H1 (cell line): Measurements from ENCODE around the gene CTCF. TPM values are rescaled to one million over a fixed set of nuclear protein-coding genes. Genes with fewer than 3 reads are reported as not detected.
A peak's percentile ranks its signal among the peaks of the same experiment; 100 is the strongest.

Experiments
- ATF2 ChIP-seq: IDR thresholded peaks from 2 replicates; pipeline ENCODE4 v1.6.1; 2012; ENCODE audit warnings: low read length, inconsistent platforms
- HDAC2 ChIP-seq, 2 experiments: fragments of 300-600 bp in 1 of 2; sonication (generic) in 1 of 2; IDR thresholded peaks; 2 replicates each; pipeline ENCODE4 v1.6.1; 2011 to 2012; ENCODE audit warnings: low read depth in 2 of 2, low read length in 2 of 2, mild to moderate bottlenecking in 2 of 2, moderate library complexity in 2 of 2, borderline replicate concordance in 1 of 2, inconsistent platforms in 1 of 2
- polyA plus RNA-seq, 7 experiments: library from polyadenylated mRNA; depleted of rRNA in 3 of 7; stranded (reverse) in 5 of 7; unstranded in 2 of 7; fragments of >200 nt in 5 of 7; fragments of 200-250 nt in 2 of 7; gene quantifications; 1 replicate in 5 of 7; 2 replicates in 1 of 7; 4 replicates in 1 of 7; pipeline versions ENCODE4 v1.2.1 to v1.2.3, GENCODE V29; 2011 to 2013; ENCODE audit warnings: missing spikeins in 2 of 7, mixed read lengths in 2 of 7
- total RNA-seq: library from RNA; stranded (reverse); fragmentation: NEBNext Ultra II Directional; extraction: Animal tissue kit (Norgen Biotek cat#: 25700); gene quantifications from 2 replicates; pipeline ENCODE4 v1.2.1, GENCODE V29; 2021

The CTCF gene
- total and polyA plus RNA-seq, 2 of the 8 experiments (the other 6 are each of a cell fraction or from before 2014, with no cell fraction given): 32.4 to 66.0 TPM

DNA sequence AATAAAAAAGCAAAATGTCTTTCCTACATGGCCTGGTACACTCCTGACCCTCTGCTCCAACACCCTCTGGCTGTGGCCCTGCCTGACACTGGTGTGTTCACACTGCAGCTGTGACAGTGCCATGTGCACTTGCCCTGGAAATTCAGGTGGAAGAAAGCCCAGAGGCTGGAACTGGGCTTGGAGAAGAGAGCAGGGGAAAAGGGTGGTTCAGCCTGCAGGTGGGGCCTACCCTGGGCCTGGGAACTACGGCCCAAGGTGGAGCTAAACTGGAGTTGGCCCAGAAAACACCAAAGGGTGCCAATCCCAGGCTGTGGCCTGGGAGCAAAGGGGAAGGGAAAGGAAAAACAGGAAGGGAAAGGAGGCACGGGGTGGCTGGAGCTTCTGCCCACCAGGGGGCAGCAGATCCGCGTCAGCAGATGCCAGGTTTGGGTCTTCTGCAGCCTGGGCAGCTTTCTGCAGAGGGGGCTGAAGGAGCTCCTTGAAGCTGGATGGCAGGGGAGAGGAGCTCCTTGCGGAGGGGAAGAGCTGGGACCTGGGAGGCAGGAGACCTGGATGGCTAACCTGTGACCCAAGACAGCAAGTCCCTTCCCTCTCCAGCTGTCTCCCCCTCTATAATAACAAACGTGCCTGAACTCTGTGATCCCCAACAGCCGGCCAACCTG is 15.4 kb upstream of the CTCF start (continued):
- TF ChIP-seq ATF2 (peak; percentile 43; the same call in 1 of the 2 replicates), HDAC2 (IDR thresholded peaks at IDR 0.05; ENCODE audit: borderline replicate concordance in 1 of 2, low read depth in 2 of 2, low read length in 2 of 2) (peak in 1 of 2 experiments; percentile 34; a peak in 1 of 4 replicates)
